Endothelial cell of umbilical vein (primary cell): Measurements from ENCODE around the gene ADH1C. TPM values are rescaled to one million over a fixed set of nuclear protein-coding genes. Genes with fewer than 3 reads are reported as not detected.

ENCODE experiments used
- BruUV-seq: library from RNA; stranded (reverse); fragments of 400-500 nt; replicated peaks from 2 replicates; lab custom pipeline; 2021; lab: Mats Ljungman, UMichigan
- CTCF ChIA-PET: fragments of 300-600, 350-600 bp; sonication (Branson Sonifier 250); formaldehyde crosslinking; loops from one replicate; lab custom pipeline; 2021; ENCODE audit warnings: antibody characterized with exemption, inconsistent platforms; lab: Charles Lee
- POLR2A ChIA-PET: fragments of 300-600, 350-600 bp; sonication (Branson Sonifier 250); formaldehyde crosslinking; loops from one replicate; lab custom pipeline; 2021; ENCODE audit warnings: antibody characterized with exemption, inconsistent platforms; lab: Charles Lee
- DNase-seq: peaks from one replicate; pipeline ENCODE4 v3.0.0-alpha.2; 2011; ENCODE audit warnings: low read depth, low spot score
- FAIRE-seq: peaks from 2 replicates; lab custom pipeline; 2011; peaks lifted over from hg19 to GRCh38; lab: Jason Lieb, UNC
- H2AFZ ChIP-seq: 2 replicates; pipeline ENCODE4 v1.6.0; 2012; ENCODE audit warnings: low read depth, low read length, control low read depth, inconsistent platforms
- H3K27ac ChIP-seq: 2 replicates; pipeline ENCODE4 v1.5.1; 2011; ENCODE audit warnings: low read depth, mild to moderate bottlenecking, control low read depth, low read length, moderate library complexity; ENCODE audit not compliant: insufficient read depth
- H3K27me3 ChIP-seq, 2 experiments: 2 replicates each; pipeline versions ENCODE4 v1.6.0 to v1.6.1; 2011; ENCODE audit warnings: low read length in 2 of 2, mixed read lengths in 1 of 2; ENCODE audit not compliant: control insufficient read depth in 2 of 2, insufficient read depth in 2 of 2
- H3K36me3 ChIP-seq, 2 experiments: 2 replicates in 1 of 2; 3 replicates in 1 of 2; pipeline ENCODE4 v1.5.1; 2011; ENCODE audit warnings: low read length in 2 of 2, mild to moderate bottlenecking in 1 of 2, moderate library complexity in 1 of 2; ENCODE audit not compliant: control insufficient read depth in 2 of 2, insufficient read depth in 2 of 2; ENCODE audit errors: extremely low read depth in 1 of 2
- H3K4me1 ChIP-seq: 3 replicates; pipeline ENCODE4 v1.5.1; 2011; ENCODE audit warnings: mild to moderate bottlenecking, low read length; ENCODE audit not compliant: control insufficient read depth, insufficient read depth; ENCODE audit errors: extremely low read depth
- H3K4me2 ChIP-seq: 2 replicates; pipeline ENCODE4 v1.6.1; 2011; ENCODE audit warnings: low read length, control low read depth, mixed read lengths; ENCODE audit not compliant: insufficient read depth
- H3K4me3 ChIP-seq, 3 experiments: fragments of 200-600 bp in 1 of 3; sonication (generic), shearing (Covaris generic) in 1 of 3; replicated peaks in 1 of 3; 2 replicates each; pipeline ENCODE4 v1.5.1; 2011 to 2016; ENCODE audit warnings: control low read depth in 3 of 3, low read length in 3 of 3, mild to moderate bottlenecking in 2 of 3, inconsistent platforms in 1 of 3, low read depth in 1 of 3, moderate library complexity in 1 of 3; ENCODE audit not compliant: insufficient read depth in 1 of 3
- H3K79me2 ChIP-seq: 2 replicates; pipeline ENCODE4 v1.6.0; 2012; ENCODE audit warnings: low read length, inconsistent platforms; ENCODE audit not compliant: control insufficient read depth, insufficient read depth
- H3K9ac ChIP-seq: replicated peaks from 2 replicates; pipeline ENCODE3; 2011; ENCODE audit warnings: low read length, control low read depth; ENCODE audit not compliant: insufficient read depth; ENCODE audit errors: extremely low read depth
- H3K9me1 ChIP-seq: replicated peaks from 3 replicates; pipeline ENCODE4 v1.6.0; 2011; ENCODE audit warnings: mild to moderate bottlenecking, low read length; ENCODE audit not compliant: control insufficient read depth, insufficient read depth; ENCODE audit errors: extremely low read depth
- H3K9me3 ChIP-seq: replicated peaks from 2 replicates; pipeline ENCODE4 v1.5.1; 2012; ENCODE audit warnings: low read length, inconsistent platforms; ENCODE audit not compliant: control insufficient read depth, insufficient read depth
- H4K20me1 ChIP-seq: replicated peaks from 2 replicates; pipeline ENCODE3; 2011; ENCODE audit warnings: mild to moderate bottlenecking, low read length; ENCODE audit not compliant: control insufficient read depth, insufficient read depth; ENCODE audit errors: extremely low read depth
- CTCF ChIP-seq, 2 donors: IDR thresholded peaks; 1 replicate in 1 of 2; 2 replicates in 1 of 2; pipeline ENCODE4 v1.5.1; 2011; ENCODE audit warnings: low read length in 2 of 2, mild to moderate bottlenecking in 2 of 2, moderate library complexity in 2 of 2, control low read depth in 1 of 2, inconsistent platforms in 1 of 2, low read depth in 1 of 2; ENCODE audit not compliant: insufficient read depth in 1 of 2; ENCODE audit errors: extremely low read depth in 1 of 2
- EZH2 ChIP-seq: IDR thresholded peaks from 2 replicates; pipeline ENCODE4 v1.6.1; 2012; ENCODE audit warnings: borderline replicate concordance, low read depth, mild to moderate bottlenecking, moderate library complexity, low read length, inconsistent platforms; ENCODE audit not compliant: severe bottlenecking
- FOS ChIP-seq: IDR thresholded peaks from 2 replicates; pipeline ENCODE4 v1.6.1; 2011; ENCODE audit warnings: mild to moderate bottlenecking, low read length, moderate library complexity, borderline replicate concordance; ENCODE audit not compliant: insufficient read depth
- GATA2 ChIP-seq: IDR thresholded peaks from 2 replicates; pipeline ENCODE4 v1.7.0; 2011; ENCODE audit warnings: low read depth, mild to moderate bottlenecking, moderate library complexity, mixed read lengths, low read length; ENCODE audit not compliant: insufficient read length, insufficient read depth
- JUN ChIP-seq: IDR thresholded peaks from 2 replicates; pipeline ENCODE4 v1.6.1; 2011; ENCODE audit warnings: borderline replicate concordance, low read depth; ENCODE audit not compliant: insufficient read length, insufficient read depth
- MAX ChIP-seq: IDR thresholded peaks from 2 replicates; pipeline ENCODE4 v1.6.1; 2011; ENCODE audit not compliant: insufficient read depth, insufficient read length
- MYC ChIP-seq: IDR thresholded peaks from one replicate; pipeline ENCODE4 v1.6.1; 2011; ENCODE audit warnings: mild to moderate bottlenecking, low read depth, low read length
- POLR2A ChIP-seq: IDR thresholded peaks from 2 replicates; pipeline ENCODE4 v1.6.1; 2012; ENCODE audit warnings: low read depth, mild to moderate bottlenecking, control low read depth, low read length
- POLR2AphosphoS5 ChIP-seq: IDR thresholded peaks from 2 replicates; pipeline ENCODE4 v1.6.1; 2012; ENCODE audit warnings: low read depth, mild to moderate bottlenecking, control low read depth, low read length, moderate library complexity; ENCODE audit not compliant: insufficient read depth
- dilution Hi-C: fragments of 300-500 bp; cut with MboI; formaldehyde crosslinking; loops from one replicate; pipeline ENCODE4 v1.15.0; 2019; ENCODE audit warnings: low sequenced_read_pairs; ENCODE audit not compliant: extremely low pct_ligation_motif_present
- intact Hi-C: fragments of 100-400 bp; cut with micrococcal nuclease; formaldehyde crosslinking; loops from one replicate; pipeline ENCODE4 v1.10.0; 2022
- polyA plus RNA-seq, 4 experiments: library from polyadenylated mRNA; depleted of rRNA in 3 of 4; stranded (reverse) in 3 of 4; unstranded in 1 of 4; fragments of >200 nt; gene quantifications; 2 replicates each; pipeline versions ENCODE4 v1.2.1 to v1.2.3, GENCODE V29; 2011 to 2012; ENCODE audit warnings: missing spikeins in 1 of 4
- total RNA-seq: library from RNA; stranded (reverse); gene quantifications from 2 replicates; pipeline ENCODE4 v1.2.3, GENCODE V29; 2021

The ADH1C gene
- total and polyA plus RNA-seq, 2 donors (not counting 3 experiments of a cell fraction or from before 2014, with no cell fraction given): not detected

GRCh38 chr4:99290848-99291786 is 61.4 kb downstream of the ADH1C start, which contains the start of gene ADH1A:
TSS of gene ADH1A (minus strand) at chr4:99290985. CDS start at chr4:99290914, 71 bp downstream.
- BruUV-seq: no TSS peak
- no peak for TF ChIP-seq POLR2AphosphoS5
- no peak for TF ChIP-seq MAX
- no peak for TF ChIP-seq MYC
- no peak for TF ChIP-seq POLR2A
- TF ChIP-seq EZH2: no peak
- no peak for TF ChIP-seq GATA2
- no peak for TF ChIP-seq JUN
- TF ChIP-seq CTCF (IDR thresholded peaks at IDR 0.05; ENCODE audit: extremely low read depth in 1 of 2, insufficient read depth in 1 of 2, low read depth in 1 of 2, low read length in 2 of 2): no peak
- TF ChIP-seq FOS: no peak
- Histone ChIP-seq H3K36me3 (no peaks in the 10 kb centered on the region), H3K4me1 (no peaks in the 10 kb centered on the region), H2AFZ (no peak within 1 kb of the TSS), H3K4me2 (no peak within 1 kb of the TSS), H3K9me3 (no peaks in the 10 kb centered on the region), H3K9me1 (no peaks in the 10 kb centered on the region), H4K20me1 (no peaks in the 10 kb centered on the region), H3K9ac (no peak within 1 kb of the TSS), H3K4me3 (no peak within 1 kb of the TSS), H3K27me3 (no peaks in the 10 kb centered on the region), H3K27ac (no peak within 1 kb of the TSS), H3K79me2 (no peaks in the 10 kb centered on the region)
- FAIRE-seq (no peak), DNase-seq (no peak)
- intact Hi-C loops (no loop called here), dilution Hi-C loops (no loop called here)
- CTCF ChIA-PET: no interaction called here
- POLR2A ChIA-PET: no interaction called here

Other genes with a start within 250 kb of the ADH1C start
- not detected in 2 replicates for gene ADH4, start 208.4 kb downstream of the ADH1C start, total RNA-seq
- gene ADH4, start 208.4 kb downstream of the ADH1C start, polyA plus RNA-seq: not detected in 2 replicates
- gene ADH6, start 133.5 kb downstream of the ADH1C start, total RNA-seq: not detected in 2 replicates
- not detected in 2 replicates for gene ADH6, start 133.5 kb downstream of the ADH1C start, polyA plus RNA-seq
- gene ADH1A, start 61.8 kb downstream of the ADH1C start, total RNA-seq: not detected in 2 replicates
- not detected in 2 replicates for gene ADH1A, start 61.8 kb downstream of the ADH1C start, polyA plus RNA-seq
- gene ADH1B, start 31.3 kb downstream of the ADH1C start, total RNA-seq: not detected in 2 replicates
- gene ADH1B, start 31.3 kb downstream of the ADH1C start, polyA plus RNA-seq: not detected in 2 replicates
- gene ADH7, start 82.6 kb upstream of the ADH1C start, total RNA-seq: not detected in 2 replicates
- gene ADH7, start 82.6 kb upstream of the ADH1C start, polyA plus RNA-seq: not detected in 2 replicates
- gene C4orf17, start 158.3 kb upstream of the ADH1C start, total RNA-seq: not detected in 2 replicates
- gene C4orf17, start 158.3 kb upstream of the ADH1C start, polyA plus RNA-seq: not detected in 2 replicates
- 6.5 and 8.4 TPM in 2 replicates for gene TRMT10A, start 211.3 kb upstream of the ADH1C start, total RNA-seq
- gene TRMT10A, start 211.3 kb upstream of the ADH1C start, polyA plus RNA-seq: 1.3 and 1.7 TPM in 2 replicates
- not detected in 2 replicates for gene MTTP, start 222.1 kb upstream of the ADH1C start, total RNA-seq
- not detected in 2 replicates for gene MTTP, start 222.1 kb upstream of the ADH1C start, polyA plus RNA-seq